A549 treated with AZD2906 at 1 μM for 4 hours (cell line): ENCODE measurements around the gene HSFX4. TPM values are rescaled to one million over a fixed set of nuclear protein-coding genes. Genes with fewer than 3 reads are reported as not detected.

Experiments
- total RNA-seq: library from RNA; stranded (reverse); fragments of 200-300 nt; extraction: Qiagen RNA extraction; gene quantifications from 5 replicates; pipeline ENCODE4 v1.2.3, GENCODE V29; 2022

HSFX4 gene, protein sequence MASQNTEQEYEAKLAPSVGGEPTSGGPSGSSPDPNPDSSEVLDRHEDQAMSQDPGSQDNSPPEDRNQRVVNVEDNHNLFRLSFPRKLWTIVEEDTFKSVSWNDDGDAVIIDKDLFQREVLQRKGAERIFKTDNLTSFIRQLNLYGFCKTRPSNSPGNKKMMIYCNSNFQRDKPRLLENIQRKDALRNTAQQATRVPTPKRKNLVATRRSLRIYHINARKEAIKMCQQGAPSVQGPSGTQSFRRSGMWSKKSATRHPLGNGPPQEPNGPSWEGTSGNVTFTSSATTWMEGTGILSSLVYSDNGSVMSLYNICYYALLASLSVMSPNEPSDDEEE
- 0.11 to 0.17 TPM in 2 of 5 replicates, not detected in the others for total RNA-seq

GRCh38 chrX:149929400-149929799 is at the start of gene HSFX4:
HSFX4 (plus strand) TSS chrX:149929573; CDS start chrX:149929645, 72 bp downstream.

DNA sequence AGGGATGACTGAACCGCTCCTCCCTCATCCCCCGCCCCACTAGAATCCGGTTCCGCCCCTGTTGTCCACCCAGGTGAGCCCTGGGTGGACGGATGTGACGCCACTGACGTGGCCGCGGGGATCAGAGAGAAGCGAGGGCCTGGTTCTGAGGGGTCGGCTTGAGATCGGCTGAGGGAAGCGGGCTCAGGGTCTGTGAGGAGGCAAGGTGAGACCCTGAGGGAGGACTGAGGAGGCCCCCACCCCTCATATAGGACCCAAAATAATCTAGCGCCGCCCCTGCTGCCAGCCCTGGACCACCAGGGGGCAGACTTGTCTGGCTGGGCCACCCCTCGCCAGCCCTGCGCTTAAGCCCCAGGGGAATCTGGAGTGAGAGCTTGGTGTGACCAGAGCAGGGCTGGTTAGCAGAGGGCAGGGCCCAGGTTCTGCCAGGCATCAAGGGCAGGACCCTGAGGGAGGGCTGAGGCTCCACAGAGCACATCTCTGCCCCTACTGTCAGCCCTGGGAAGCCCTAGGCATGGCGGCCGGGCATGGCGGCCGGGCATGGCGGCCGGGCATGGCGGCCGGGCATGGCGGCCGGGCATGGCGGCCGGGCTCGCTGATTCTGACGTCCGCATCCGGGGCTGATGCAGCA is 48.2 kb upstream of the HSFX4 start, which contains the start of gene MAGEA8:
Gene MAGEA8 (plus strand): TSS at position 103 of the 631 bp plus-strand sequence. CDS start 3,090 bp downstream, outside the sequence.

DNA sequence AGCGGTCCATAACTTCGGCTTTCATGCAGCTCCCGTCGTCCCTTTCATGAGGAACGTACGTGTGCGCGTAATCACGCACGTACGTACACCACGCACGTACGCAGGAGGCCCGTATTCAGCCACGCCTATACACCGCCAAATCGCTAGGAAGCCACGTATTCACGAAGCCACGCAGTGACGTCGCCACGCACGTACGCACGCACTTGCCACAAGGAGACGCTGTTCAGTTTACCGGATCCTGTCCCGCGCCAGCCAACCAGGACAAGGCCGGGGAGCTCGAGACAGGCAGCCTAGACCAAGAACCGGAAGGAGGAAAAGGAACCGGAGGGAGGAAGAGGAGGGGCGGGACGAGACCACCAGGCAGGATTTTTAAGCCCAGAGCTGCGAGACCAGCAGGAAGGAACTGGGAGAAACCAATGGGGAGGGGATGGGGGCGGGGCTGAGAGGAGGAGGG is 9.1 kb downstream of the HSFX4 start, which contains the start of gene EOLA2:
Gene EOLA2 (minus strand): TSS at position 65 of the 454 bp plus-strand sequence. CDS start 4,617 bp downstream, outside the sequence.

Other genes with a start within 250 kb of the HSFX4 start
- gene MAGEA11, start 217.5 kb upstream of the HSFX4 start, total RNA-seq, result not detected in 5 replicates
- 0.28 to 0.37 TPM (median 0.31 TPM) in 5 replicates for gene HSFX1, start 155.5 kb upstream of the HSFX4 start, total RNA-seq
- not detected in 5 replicates for gene MAGEA9, start 147.6 kb upstream of the HSFX4 start, total RNA-seq
- gene MAGEA8, start 48.4 kb upstream of the HSFX4 start, total RNA-seq, result not detected in 5 replicates
- 52.9 to 61.6 TPM (median 58.5 TPM) in 5 replicates for gene EOLA2, start 8.9 kb downstream of the HSFX4 start, total RNA-seq